Neural progenitor cell (in vitro differentiated cells): Measurements from ENCODE around the gene SNTG2. TPM values are rescaled to one million over a fixed set of nuclear protein-coding genes. Genes with fewer than 3 reads are reported as not detected.

Source experiments
- DNase-seq: peaks from one replicate; pipeline ENCODE4 v3.0.0-alpha.2; 2016; ENCODE audit warnings: low spot score
- H2AFZ ChIP-seq: fragments of 200-600 bp; sonication (generic); replicated peaks from 2 replicates; pipeline ENCODE4 v1.6.1; 2016; ENCODE audit warnings: antibody characterized with exemption
- H3F3A ChIP-seq: fragments of 200-600 bp; sonication (generic); 2 replicates; pipeline ENCODE4 v1.6.1; 2016; ENCODE audit warnings: antibody characterized with exemption, low read depth
- H3K27ac ChIP-seq: fragments of 200-600 bp; sonication (generic); 2 replicates; pipeline ENCODE4 v1.5.1; 2016; ENCODE audit warnings: mild to moderate bottlenecking
- H3K27me3 ChIP-seq: fragments of 200-600 bp; sonication (generic); 2 replicates; pipeline ENCODE4 v1.6.1; 2016; ENCODE audit warnings: mild to moderate bottlenecking, moderate library complexity
- H3K36me3 ChIP-seq: fragments of 200-600 bp; sonication (generic); 2 replicates; pipeline ENCODE4 v1.5.1; 2016
- H3K4me1 ChIP-seq: fragments of 200-600 bp; sonication (generic); 2 replicates; pipeline ENCODE4 v1.6.1; 2016; ENCODE audit warnings: mixed run types
- H3K4me2 ChIP-seq: fragments of 200-600 bp; sonication (generic); 2 replicates; pipeline ENCODE4 v1.6.1; 2016
- H3K4me3 ChIP-seq: fragments of 200-600 bp; sonication (generic); 2 replicates; pipeline ENCODE4 v1.5.1; 2016
- H3K79me2 ChIP-seq: fragments of 200-600 bp; sonication (generic); 2 replicates; pipeline ENCODE4 v1.6.1; 2016; ENCODE audit warnings: low read depth
- H3K9ac ChIP-seq: fragments of 200-600 bp; sonication (generic); 2 replicates; pipeline ENCODE4 v1.6.1; 2016
- H3K9me3 ChIP-seq: fragments of 200-600 bp; sonication (generic); 2 replicates; pipeline ENCODE4 v1.5.1; 2016; ENCODE audit warnings: low read depth
- H4K20me1 ChIP-seq: fragments of 200-600 bp; sonication (generic); 2 replicates; pipeline ENCODE4 v1.6.1; 2016; ENCODE audit warnings: low read depth
- H3K27ac Mint-ChIP-seq: 3 replicates; pipeline ENCODE4 v1.8.0; 2021; ENCODE audit warnings: mixed read lengths
- H3K27me3 Mint-ChIP-seq: 2 replicates; pipeline ENCODE4 v1.8.0; 2022; ENCODE audit warnings: low read depth, mild to moderate bottlenecking, inconsistent platforms, moderate library complexity, mixed read lengths; ENCODE audit not compliant: insufficient read depth
- H3K36me3 Mint-ChIP-seq: 3 replicates; pipeline ENCODE4 v1.8.0; 2021; ENCODE audit warnings: mixed read lengths
- H3K4me1 Mint-ChIP-seq: 3 replicates; pipeline ENCODE4 v1.8.0; 2021; ENCODE audit warnings: mixed read lengths
- H3K4me3 Mint-ChIP-seq: 3 replicates; pipeline ENCODE4 v1.8.0; 2021; ENCODE audit warnings: mild to moderate bottlenecking, moderate library complexity, mixed read lengths
- H3K9me3 Mint-ChIP-seq: 3 replicates; pipeline ENCODE4 v1.8.0; 2020; ENCODE audit warnings: mixed read lengths
- CTCF ChIP-seq: fragments of 200-600 bp; sonication (generic); IDR thresholded peaks from 2 replicates; pipeline ENCODE4 v1.5.1; 2017; ENCODE audit warnings: antibody characterized with exemption, mild to moderate bottlenecking
- EZH2 ChIP-seq: fragments of 200-600 bp; sonication (generic); IDR thresholded peaks from 2 replicates; pipeline ENCODE4 v1.6.1; 2017; ENCODE audit warnings: antibody characterized with exemption, mild to moderate bottlenecking, moderate library complexity
- EZH2phosphoT487 ChIP-seq: fragments of 200-600 bp; sonication (generic); IDR thresholded peaks from 2 replicates; pipeline ENCODE4 v1.6.1; 2017; ENCODE audit warnings: antibody characterized with exemption
- total RNA-seq: library from RNA; depleted of rRNA; stranded (reverse); fragments of >200 nt; gene quantifications from 2 replicates; pipeline ENCODE4 v1.2.3, GENCODE V29; 2015; ENCODE audit warnings: low replicate concordance

Gene SNTG2
- total RNA-seq, 1 donor from 2014 or later, result 1.1 TPM

DNA sequence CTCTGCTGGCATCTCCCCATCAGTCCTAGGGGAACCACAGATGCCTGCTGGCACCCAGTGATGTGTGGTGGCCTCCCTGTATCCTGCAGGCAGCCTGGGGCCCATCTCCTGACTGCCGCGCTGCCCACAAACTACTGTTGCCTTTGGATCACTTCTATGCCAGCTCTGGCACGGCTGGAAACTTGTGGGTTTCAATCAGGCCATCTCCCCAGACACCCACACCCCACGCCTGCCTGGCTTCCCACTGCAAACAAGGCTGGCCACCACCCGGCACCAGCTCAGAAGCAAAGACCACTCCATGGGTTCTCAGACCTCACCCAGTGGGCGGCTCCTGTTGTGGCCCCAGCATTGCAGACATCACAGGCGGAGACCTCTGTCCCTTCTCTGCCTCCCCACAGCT is 447.5 kb downstream of the SNTG2 start:
- no peak overlapping the region for H3K27ac ChIP-seq
- H4K20me1 ChIP-seq, result no peaks in the 10 kb centered on the region
- H3K36me3 ChIP-seq, result no peaks in the 10 kb centered on the region
- Mint-ChIP-seq H3K9me3 (peaks cover 7% of the 10 kb centered on the region), H3K4me1 (peaks cover 4% of the 10 kb centered on the region), H3K27ac (no peak overlapping the region), H3K27me3 (peaks cover 4% of the 10 kb centered on the region), H3K4me3 (no peak overlapping the region), H3K36me3 (no peaks in the 10 kb centered on the region)
- H3K4me3 ChIP-seq, result no peak overlapping the region
- DNase-seq, result no peak
- H3K27me3 ChIP-seq, result no peaks in the 10 kb centered on the region
- H3K9me3 ChIP-seq, result no peaks in the 10 kb centered on the region
- H2AFZ ChIP-seq, result no peak overlapping the region
- no peaks in the 10 kb centered on the region for H3F3A ChIP-seq
- no peak overlapping the region for H3K4me2 ChIP-seq
- H3K9ac ChIP-seq, result no peak overlapping the region
- H3K4me1 ChIP-seq, result no peaks in the 10 kb centered on the region
- no peaks in the 10 kb centered on the region for H3K79me2 ChIP-seq
- TF ChIP-seq CTCF (no peak), EZH2phosphoT487 (no peak), EZH2 (no peak)

DNA sequence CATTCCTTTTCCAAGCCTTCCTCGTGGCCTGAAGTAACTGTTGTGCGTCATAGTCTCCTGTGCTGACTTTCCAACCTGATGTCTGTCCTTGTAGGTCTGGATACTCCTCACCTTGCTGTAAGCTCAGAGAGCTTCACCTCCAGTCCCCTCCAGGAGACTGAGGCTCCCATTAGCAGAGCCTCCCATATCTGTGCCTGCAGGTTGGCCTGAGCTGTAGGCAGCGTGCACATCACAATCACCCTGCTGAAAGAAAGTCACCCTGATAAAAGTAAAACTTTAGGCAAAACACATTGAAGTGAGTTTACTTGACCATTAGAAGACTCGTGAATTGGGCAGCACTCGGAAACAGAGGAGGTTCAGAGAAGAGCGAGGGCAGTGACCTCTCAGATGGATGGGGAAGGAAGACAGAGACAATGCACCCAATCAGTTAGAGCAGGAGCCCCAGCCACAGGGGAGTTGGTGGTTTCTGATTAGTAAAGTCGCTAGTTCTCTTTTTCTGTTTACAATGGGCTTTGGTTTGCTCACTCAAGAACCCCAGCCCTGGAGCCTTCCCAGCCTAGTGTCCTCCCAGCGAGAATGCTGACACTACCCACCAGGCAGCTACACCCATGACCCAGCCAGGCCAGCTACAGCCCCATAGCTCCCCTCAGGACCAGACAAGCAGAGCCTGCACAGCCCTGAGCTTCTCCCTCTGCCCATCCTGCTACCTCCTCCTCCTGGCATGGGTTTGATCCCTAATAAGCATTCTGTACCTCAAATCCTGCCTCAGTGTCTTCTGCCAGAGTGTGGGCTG is 450.5 kb downstream of the SNTG2 start:
- H3K4me1 Mint-ChIP-seq, result no peaks in the 10 kb centered on the region

GRCh38 chr2:1402064-1402463 is 451.4 kb downstream of the SNTG2 start:
- H3K79me2 ChIP-seq, result no peaks in the 10 kb centered on the region
- Mint-ChIP-seq H3K27me3 (peaks cover 8% of the 10 kb centered on the region), H3K27ac (no peak overlapping the region), H3K36me3 (no peaks in the 10 kb centered on the region), H3K9me3 (peaks cover 9% of the 10 kb centered on the region), H3K4me1 (peaks cover 6% of the 10 kb centered on the region), H3K4me3 (no peak overlapping the region)
- H3K4me2 ChIP-seq, result no peak overlapping the region
- H3K27me3 ChIP-seq, result no peaks in the 10 kb centered on the region
- no peak for DNase-seq
- H4K20me1 ChIP-seq, result no peaks in the 10 kb centered on the region
- no peak overlapping the region for H3K9ac ChIP-seq
- no peaks in the 10 kb centered on the region for H3F3A ChIP-seq
- no peak for TF ChIP-seq CTCF
- TF ChIP-seq EZH2, result no peak
- TF ChIP-seq EZH2phosphoT487, result no peak
- H3K4me3 ChIP-seq, result no peak overlapping the region
- H3K4me1 ChIP-seq, result no peaks in the 10 kb centered on the region
- no peaks in the 10 kb centered on the region for H3K9me3 ChIP-seq
- H3K36me3 ChIP-seq, result no peaks in the 10 kb centered on the region
- H3K27ac ChIP-seq, result no peak overlapping the region
- H2AFZ ChIP-seq, result no peak overlapping the region

More for the DNA sequence above, 450.5 kb downstream of the SNTG2 start:
- Histone ChIP-seq H3K4me3 (no peak overlapping the region), H2AFZ (no peak overlapping the region), H3K9me3 (no peaks in the 10 kb centered on the region), H3K9ac (no peak overlapping the region), H3K36me3 (no peaks in the 10 kb centered on the region), H3K79me2 (no peaks in the 10 kb centered on the region), H3F3A (no peaks in the 10 kb centered on the region), H3K4me1 (no peaks in the 10 kb centered on the region), H3K27ac (no peak overlapping the region), H4K20me1 (no peaks in the 10 kb centered on the region), H3K27me3 (no peaks in the 10 kb centered on the region), H3K4me2 (no peak overlapping the region)
- Mint-ChIP-seq H3K27me3 (peaks cover 6% of the 10 kb centered on the region), H3K27ac (no peak overlapping the region), H3K36me3 (no peaks in the 10 kb centered on the region), H3K4me3 (no peak overlapping the region), H3K9me3 (peaks cover 9% of the 10 kb centered on the region)
- TF ChIP-seq EZH2 (no peak), EZH2phosphoT487 (no peak), CTCF (no peak)
- no peak for DNase-seq
